HepG2 (cell line): Measurements from ENCODE around the gene GLRX2. TPM values are rescaled to one million over a fixed set of nuclear protein-coding genes. Genes with fewer than 3 reads are reported as not detected.
A peak's percentile ranks its signal among the peaks of the same experiment; 100 is the strongest.

ENCODE experiments used
- ARID3A ChIP-seq: IDR thresholded peaks from 2 replicates; pipeline ENCODE4 v1.6.1; 2012; ENCODE audit warnings: low read depth, low read length, improper control_type of control experiment
- FLYWCH1 ChIP-seq: sonication (generic); formaldehyde crosslinking; IDR thresholded peaks from 2 replicates; pipeline ENCODE4 v1.8.1; 2023; ENCODE audit warnings: mild to moderate bottlenecking, missing genetic modification reagents
- GRHL1 ChIP-seq: sonication (generic); formaldehyde crosslinking; conservative IDR thresholded peaks from 2 replicates; pipeline ENCODE4 v1.8.0; 2022; ENCODE audit warnings: missing genetic modification reagents
- HIC2 ChIP-seq: sonication (generic); formaldehyde crosslinking; IDR thresholded peaks from 2 replicates; pipeline ENCODE4 v1.9.0; 2022; ENCODE audit warnings: low read depth, missing genetic modification reagents
- KLF9 ChIP-seq: IDR thresholded peaks from 2 replicates; pipeline ENCODE4 v1.6.1; 2016; ENCODE audit warnings: low read depth
- NR2F6 ChIP-seq, 2 experiments: IDR thresholded peaks; 2 replicates each; pipeline ENCODE4 v1.6.1; 2016; ENCODE audit warnings: antibody characterized with exemption in 1 of 2, mild to moderate bottlenecking in 1 of 2
- SALL2 ChIP-seq: sonication (generic); formaldehyde crosslinking; IDR thresholded peaks from 2 replicates; pipeline ENCODE4 v1.8.1; 2023; ENCODE audit warnings: mild to moderate bottlenecking, missing genetic modification reagents, inconsistent platforms
- SUZ12 ChIP-seq: fragments of 150-350 bp; IDR thresholded peaks from 2 replicates; pipeline ENCODE4 v1.6.1; 2014; ENCODE audit warnings: low read depth, low read length
- TBP ChIP-seq: sonication (generic); formaldehyde crosslinking; IDR thresholded peaks from 2 replicates; pipeline ENCODE4 v1.5.0; 2020; ENCODE audit warnings: missing genetic modification reagents
- ZBTB10 ChIP-seq: sonication (generic); formaldehyde crosslinking; IDR thresholded peaks from 2 replicates; pipeline ENCODE4 v1.4.0; 2020; ENCODE audit warnings: missing genetic modification reagents, borderline replicate concordance
- ZBTB26 ChIP-seq: IDR thresholded peaks from 2 replicates; pipeline ENCODE4 v1.6.1; 2016; ENCODE audit warnings: missing compliant biosample characterization, missing genetic modification reagents, borderline replicate concordance
- ZIK1 ChIP-seq: sonication (generic); formaldehyde crosslinking; IDR thresholded peaks from 2 replicates; pipeline ENCODE4 v1.5.0; 2020; ENCODE audit warnings: mild to moderate bottlenecking, low read depth, missing genetic modification reagents, borderline replicate concordance
- ZNF382 ChIP-seq: sonication (generic); formaldehyde crosslinking; IDR thresholded peaks from 2 replicates; pipeline ENCODE4 v1.5.0; 2020; ENCODE audit warnings: missing genetic modification reagents, mild to moderate bottlenecking, borderline replicate concordance
- ZNF441 ChIP-seq: sonication (generic); formaldehyde crosslinking; IDR thresholded peaks from 2 replicates; pipeline ENCODE4 v1.7.0; 2021; ENCODE audit warnings: missing genetic modification reagents, borderline replicate concordance
- ZNF563 ChIP-seq: sonication (generic); formaldehyde crosslinking; IDR thresholded peaks from 2 replicates; pipeline ENCODE4 v1.8.0; 2022; ENCODE audit warnings: mild to moderate bottlenecking, moderate library complexity, missing genetic modification reagents
- ZNF691 ChIP-seq: sonication (generic); formaldehyde crosslinking; IDR thresholded peaks from 2 replicates; pipeline ENCODE4 v1.4.0; 2020; ENCODE audit warnings: missing genetic modification reagents, low read depth, mild to moderate bottlenecking, borderline replicate concordance
- ZSCAN30 ChIP-seq: sonication (generic); formaldehyde crosslinking; IDR thresholded peaks from 2 replicates; pipeline ENCODE4 v1.5.0; 2020; ENCODE audit warnings: mild to moderate bottlenecking, missing genetic modification reagents
- polyA plus RNA-seq, 8 experiments: library from polyadenylated mRNA; depleted of rRNA in 3 of 8; stranded (reverse) in 7 of 8; unstranded in 1 of 8; fragments of >200 nt; fragmentation: Illumina TruSeq in 4 of 8; extraction: Trizol in 4 of 8; gene quantifications; 2 replicates each; pipeline versions ENCODE4 v1.2.1 to v1.2.3, GENCODE V29; 2011 to 2016; ENCODE audit warnings: low read depth in 4 of 8, missing spikeins in 1 of 8, mixed read lengths in 1 of 8; ENCODE audit not compliant: insufficient read depth in 1 of 8
- total RNA-seq, 5 experiments: library from RNA; depleted of rRNA; stranded (reverse); fragments of >200 nt; fragmentation: Illumina TruSeq; extraction: Trizol; gene quantifications; 2 replicates each; pipeline ENCODE4 v1.2.3, GENCODE V29; 2016; ENCODE audit warnings: low read depth in 1 of 5

GLRX2 gene
- total and polyA plus RNA-seq, 2 of the 13 experiments (the other 11 are each of a cell fraction or from before 2014, with no cell fraction given) = 11.9 to 39.0 TPM

GRCh38 chr1:193059282-193060114 lies 45.7 kb downstream of the GLRX2 start, which contains the start of the genes RO60 and UCHL5 (continued):
- TF ChIP-seq ARID3A (peak; percentile 38; the same call in 1 of the 2 replicates), ZNF563 (CRISPR knock-in tag) (peak; percentile 57; the same call in 1 of the 2 replicates), ZSCAN30 (CRISPR knock-in tag) (no peak), GRHL1 (no peak), TBP (CRISPR knock-in tag) (0 out of 2 replicates have a peak, but pooled peaks have one; percentile 87), ZIK1 (peak; percentile 48), ZNF441 (CRISPR knock-in tag) (peak; percentile 89), HIC2 (CRISPR knock-in tag) (peak; percentile 46), ZBTB26 (CRISPR knock-in tag) (peak; percentile 88), ZNF382 (CRISPR knock-in tag) (no peak), ZNF691 (CRISPR knock-in tag) (no peak), FLYWCH1 (no peak), ZBTB10 (CRISPR knock-in tag) (peak; percentile 36; the same call in 1 of the 2 replicates), KLF9 (CRISPR knock-in tag) (peak; percentile 73; the same call in 1 of the 2 replicates), SUZ12 (peak; percentile 41; the same call in 1 of the 2 replicates), NR2F6 (IDR thresholded peaks at IDR 0.05) (no peak; the same call in 1 of the 2 replicates), NR2F6 (CRISPR knock-in tag; IDR thresholded peaks at IDR 0.05) (peak; percentile 62; the same call in 1 of the 2 replicates), SALL2 (CRISPR knock-in tag) (peak; percentile 96)
